ENCODE measurements around the gene ZNF451.

GRCh38 chr6:57123111-57123510 is 33.1 kb downstream of the ZNF451 start:
- no peak for TF ChIP-seq CTCF (IDR thresholded peaks at IDR 0.05; ENCODE audit: poor library complexity, severe bottlenecking)
- no peak for TF ChIP-seq MXI1 (conservative IDR thresholded peaks at IDR 0.05; ENCODE audit: poor library complexity, severe bottlenecking)
- no peak for TF ChIP-seq EP300 (conservative IDR thresholded peaks at IDR 0.05; ENCODE audit: poor library complexity, severe bottlenecking)
- no peak for TF ChIP-seq EZH2 (IDR thresholded peaks at IDR 0.05; ENCODE audit: borderline replicate concordance, insufficient read depth, low read length, poor library complexity, severe bottlenecking)
- no peak for TF ChIP-seq TAF1 (IDR thresholded peaks at IDR 0.05; ENCODE audit: low read depth)
- TF ChIP-seq POLR2AphosphoS5 (IDR thresholded peaks at IDR 0.05), result no peak
- TF ChIP-seq SMC3 (conservative IDR thresholded peaks at IDR 0.05; ENCODE audit: poor library complexity), result no peak
- no peak for TF ChIP-seq REST (IDR thresholded peaks at IDR 0.05; ENCODE audit: borderline replicate concordance)

Data from neural cell (in vitro differentiated cells).